Psoas muscle (tissue), 8 donors: ENCODE data around the gene SLFNL1. TPM values are rescaled to one million over a fixed set of nuclear protein-coding genes. Genes with fewer than 3 reads are reported as not detected.

ENCODE experiments used
- ATAC-seq, 4 donors: fragments of 200-7000 bp; cut with Tn5 transposase; one replicate each; pipeline ENCODE4 v1.9.1; 2020; ENCODE audit warnings: moderate library complexity in 3 of 4, mild to moderate bottlenecking in 2 of 4
- DNase-seq, 2 donors: peaks; one replicate each; pipeline ENCODE4 v3.0.0-alpha.2; 2020
- H3K27ac ChIP-seq: fragments of 200-600 bp; one replicate; pipeline ENCODE4 v1.8.0; 2022
- H3K27me3 ChIP-seq, 3 donors: fragments of 200-600 bp in 1 of 3; one replicate each; pipeline versions ENCODE4 v1.6.1 to v1.8.0; 2013 to 2022; ENCODE audit warnings: low read length in 2 of 3, mild to moderate bottlenecking in 2 of 3, moderate library complexity in 1 of 3; ENCODE audit not compliant: insufficient read depth in 3 of 3
- H3K36me3 ChIP-seq, 2 donors: fragments of 200-600 bp in 1 of 2; one replicate each; pipeline versions ENCODE4 v1.6.1 to v1.8.0; 2013 to 2022; ENCODE audit warnings: low read depth in 1 of 2, mild to moderate bottlenecking in 1 of 2, moderate library complexity in 1 of 2; ENCODE audit not compliant: insufficient read depth in 1 of 2
- H3K4me1 ChIP-seq: fragments of 200-600 bp; one replicate; pipeline ENCODE4 v1.8.0; 2022
- H3K4me3 ChIP-seq: fragments of 200-600 bp; one replicate; pipeline ENCODE4 v1.8.0; 2022; ENCODE audit warnings: mild to moderate bottlenecking
- H3K9me3 ChIP-seq: fragments of 200-600 bp; one replicate; pipeline ENCODE4 v1.8.0; 2022
- WGBS, 3 donors: extraction: QIAGEN DNeasy Blood & Tissue Kit; methylation state at CpG; one replicate each; pipeline versions ENCODE4 v1.1.6 to v1.1.7; 2013; 5-methylcytosine and 5-hydroxymethylcytosine counted together
- intact Hi-C, 2 donors: fragments of 100-400 bp; cut with DNase I; formaldehyde crosslinking; loops; one replicate each; pipeline versions ENCODE4 v1.11.0 to v1.14.2; 2022
- polyA plus RNA-seq, 3 donors: library from polyadenylated mRNA; stranded (reverse); fragments of 200-250 nt; gene quantifications; one replicate each; pipeline ENCODE4 v1.2.3, GENCODE V29; 2013
- total RNA-seq, 4 donors: library from RNA; stranded (reverse); fragmentation: NEBNext Ultra II Directional in 2 of 4; extraction: Animal tissue kit (Norgen Biotek cat#: 25700) in 2 of 4; gene quantifications; one replicate each; pipeline versions ENCODE4 v1.2.1 to v1.2.4, GENCODE V29; 2021 to 2023
- TF ChIP-seq, protein P1 (sequence below): fragments of 200-600 bp; IDR thresholded peaks from one replicate; pipeline ENCODE4 v1.8.0; 2022; ENCODE audit warnings: antibody characterized with exemption
- donor health status: healthy with polysubstance abuse.
- donor health status: DM: no; HTN: no; CAD: no; lungs with moderate emphysema.
- donor health status: Bipolar disorder and iron deficiency.
- donor health status: healthy.
- donor health status: DM: yes; HTN: yes; CAD: no.
- donor health status: DM: no; HTN: no; CAD: no.
- donor health status: DM: no; HTN: no; CAD: no.
- donor health status: DM: yes; HTN: yes; CAD: no.

The SLFNL1 gene
- total and polyA plus RNA-seq, 7 donors = 0.13 to 0.58 (median 0.17) TPM

DNA sequence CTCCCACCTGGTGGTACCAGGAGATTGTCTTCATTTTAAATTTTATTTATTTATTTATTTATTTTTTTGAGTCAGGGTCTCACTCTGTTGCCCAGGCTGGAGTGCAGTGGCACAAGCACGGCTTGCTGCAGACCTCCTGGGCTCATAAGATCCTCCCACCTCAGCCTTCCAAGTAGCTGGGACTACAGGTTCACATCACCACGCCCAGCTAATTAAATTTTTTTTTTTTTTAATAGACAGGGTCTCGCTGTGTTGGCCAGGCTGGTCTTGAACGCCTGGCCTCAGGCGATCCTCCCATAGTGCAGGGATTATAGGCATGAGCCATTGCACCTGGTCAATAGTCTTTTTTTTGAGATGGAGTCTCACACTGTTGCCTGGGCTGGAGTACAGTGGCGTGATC lies 8.5 kb downstream of the SLFNL1 start:
- no peak for DNase-seq
- H3K4me1 ChIP-seq = no peaks in the 10 kb centered on the region
- no peaks in the 10 kb centered on the region for H3K9me3 ChIP-seq
- no peak for ATAC-seq
- WGBS, 3 donors = 92 to 96% (median 93%) methylated on average over 6 of the region's 6 CpGs
- TF ChIP-seq, protein P1, sequence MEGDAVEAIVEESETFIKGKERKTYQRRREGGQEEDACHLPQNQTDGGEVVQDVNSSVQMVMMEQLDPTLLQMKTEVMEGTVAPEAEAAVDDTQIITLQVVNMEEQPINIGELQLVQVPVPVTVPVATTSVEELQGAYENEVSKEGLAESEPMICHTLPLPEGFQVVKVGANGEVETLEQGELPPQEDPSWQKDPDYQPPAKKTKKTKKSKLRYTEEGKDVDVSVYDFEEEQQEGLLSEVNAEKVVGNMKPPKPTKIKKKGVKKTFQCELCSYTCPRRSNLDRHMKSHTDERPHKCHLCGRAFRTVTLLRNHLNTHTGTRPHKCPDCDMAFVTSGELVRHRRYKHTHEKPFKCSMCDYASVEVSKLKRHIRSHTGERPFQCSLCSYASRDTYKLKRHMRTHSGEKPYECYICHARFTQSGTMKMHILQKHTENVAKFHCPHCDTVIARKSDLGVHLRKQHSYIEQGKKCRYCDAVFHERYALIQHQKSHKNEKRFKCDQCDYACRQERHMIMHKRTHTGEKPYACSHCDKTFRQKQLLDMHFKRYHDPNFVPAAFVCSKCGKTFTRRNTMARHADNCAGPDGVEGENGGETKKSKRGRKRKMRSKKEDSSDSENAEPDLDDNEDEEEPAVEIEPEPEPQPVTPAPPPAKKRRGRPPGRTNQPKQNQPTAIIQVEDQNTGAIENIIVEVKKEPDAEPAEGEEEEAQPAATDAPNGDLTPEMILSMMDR = no peak
- peaks cover 7 to 65% of the 10 kb centered on the region in 2 donors for H3K36me3 ChIP-seq
- H3K4me3 ChIP-seq = no peak overlapping the region
- no peak overlapping the region for H3K27ac ChIP-seq
- no peaks in the 10 kb centered on the region for H3K27me3 ChIP-seq
- intact Hi-C loops = loop anchor here in 1 of 2 donors (10.0 kb wide), 1 partner anchor 222 kb away; no protein-coding TSS in a partner anchor

DNA sequence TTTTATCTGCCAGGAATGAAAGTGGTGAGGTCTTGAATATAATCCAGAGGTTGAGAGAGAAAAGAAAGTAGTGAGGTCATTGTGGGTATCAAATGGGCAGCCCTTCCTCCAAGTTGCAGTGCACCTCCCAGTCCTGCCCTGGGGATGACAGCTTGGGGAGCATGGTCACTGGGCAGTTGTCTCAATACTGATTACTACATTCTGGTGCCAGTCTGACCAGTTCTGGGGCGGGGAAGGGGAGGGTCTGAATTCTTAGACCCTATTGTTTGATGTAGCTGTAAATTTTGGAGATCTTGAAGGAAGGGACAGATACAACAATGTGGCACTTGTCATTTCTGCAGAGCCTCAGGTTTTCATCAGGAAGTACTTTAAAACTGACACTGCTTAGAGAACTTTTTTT lies 11.2 kb downstream of the SLFNL1 start:
- no peak for ATAC-seq
- TF ChIP-seq, protein P1 = no peak
- Histone ChIP-seq H3K4me3 (no peak overlapping the region), H3K27me3 (no peaks in the 10 kb centered on the region), H3K36me3 (peaks cover 7 to 80% of the 10 kb centered on the region in 2 donors), H3K9me3 (no peaks in the 10 kb centered on the region), H3K4me1 (no peaks in the 10 kb centered on the region), H3K27ac (no peak overlapping the region)
- DNase-seq = no peak
- 87 to 97% (median 96%) methylated on average over 1 of the region's 1 CpG for WGBS, 3 donors
- intact Hi-C loops = loop anchor here in 1 of 2 donors (10.0 kb wide), 1 partner anchor 224 kb away; no protein-coding TSS in a partner anchor

DNA sequence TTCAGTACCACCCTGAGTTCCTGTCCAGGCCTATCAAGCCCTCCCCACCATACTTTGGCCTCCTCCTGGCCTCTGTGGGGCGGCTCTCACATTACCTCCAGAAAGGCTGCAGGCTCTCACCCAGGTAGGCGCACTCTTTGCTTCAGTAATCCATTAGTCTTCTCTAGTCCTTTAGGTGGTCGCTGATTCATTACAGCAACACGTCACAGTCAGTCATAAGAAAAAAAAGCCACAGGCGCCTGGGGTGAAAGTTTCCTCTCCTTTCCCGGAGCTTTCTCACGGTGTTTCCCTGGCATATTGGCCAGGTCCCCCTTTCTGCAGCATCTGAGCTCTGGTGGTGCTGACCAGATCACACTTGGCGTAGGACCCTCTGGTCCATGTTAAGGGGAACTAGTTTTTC lies 12.1 kb downstream of the SLFNL1 start:
- Histone ChIP-seq H3K27ac (no peak overlapping the region), H3K36me3 (peaks cover 7 to 89% of the 10 kb centered on the region in 2 donors), H3K9me3 (no peaks in the 10 kb centered on the region), H3K4me1 (no peaks in the 10 kb centered on the region), H3K27me3 (no peaks in the 10 kb centered on the region), H3K4me3 (no peak overlapping the region)
- TF ChIP-seq, protein P1 = no peak
- no peak for ATAC-seq
- WGBS, 3 donors = 92 to 95% (median 95%) methylated on average over 8 of the region's 8 CpGs
- intact Hi-C loops = no loop called here
- no peak for DNase-seq

DNA sequence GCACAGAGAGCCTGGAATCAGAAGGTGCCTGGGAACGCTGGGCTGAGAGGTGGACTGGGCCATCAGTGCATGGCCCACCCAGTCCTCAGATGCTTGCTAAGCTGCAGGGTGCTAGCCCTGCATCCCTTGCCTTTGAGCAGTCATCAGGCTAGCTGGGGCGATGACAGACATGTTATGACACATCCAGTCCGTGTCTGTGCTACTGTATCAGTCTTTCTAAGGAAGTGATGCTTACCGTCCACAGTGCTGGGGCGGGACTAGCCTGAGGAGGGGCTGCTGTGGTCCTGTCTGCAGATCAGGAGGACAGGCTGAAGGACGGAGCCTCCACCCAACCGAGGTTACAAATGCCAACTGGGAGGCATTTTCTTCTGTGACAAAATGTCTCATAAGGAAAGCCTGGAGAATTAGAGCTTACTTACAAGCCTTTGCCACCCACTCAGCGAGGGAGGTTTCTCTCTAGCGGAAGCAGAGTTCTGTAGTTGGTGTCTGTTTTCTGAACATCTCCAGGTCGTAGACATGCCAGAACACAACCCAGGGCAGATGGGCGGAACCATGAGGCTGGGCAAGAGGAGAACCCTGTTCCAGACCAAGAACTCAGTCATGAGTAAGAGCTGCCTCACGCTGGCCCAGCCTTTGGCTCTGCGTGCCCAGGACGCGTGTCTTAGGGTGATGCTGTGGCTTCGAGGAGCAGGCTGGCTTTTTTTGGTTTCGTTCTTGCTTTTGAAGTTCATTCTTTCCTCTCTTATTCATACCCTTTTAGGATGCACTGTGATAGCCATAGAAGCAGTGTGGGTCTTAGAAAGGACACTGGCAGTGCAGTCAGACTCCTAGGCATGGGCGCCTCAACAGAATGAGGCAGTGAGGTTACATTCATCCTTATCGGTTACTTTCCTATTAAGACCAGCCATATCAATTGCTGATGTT lies 14.3 kb downstream of the SLFNL1 start:
- intact Hi-C loops = no loop called here
- H3K36me3 ChIP-seq = peaks cover 7 to 94% of the 10 kb centered on the region in 2 donors
- ATAC-seq (no peak), DNase-seq (no peak)
- TF ChIP-seq, protein P1 = no peak
- H3K9me3 ChIP-seq = no peaks in the 10 kb centered on the region
- peaks cover 7% of the 10 kb centered on the region for H3K4me1 ChIP-seq
- 93 to 94% (median 94%) methylated on average over 19 of the region's 19 CpGs for WGBS, 3 donors
- H3K27ac ChIP-seq = no peak overlapping the region
- no peaks in the 10 kb centered on the region for H3K27me3 ChIP-seq
- H3K4me3 ChIP-seq = no peak overlapping the region
